ENCODE results near the gene CGB3.
"Not testable (repeated sequence)": the region's sequence is repeated elsewhere in the genome, so short reads cannot be mapped to it uniquely, and the experiment has no call there.

Gene CGB3

GRCh38 chr19:49024233-49024632, at the start of gene CGB3:
TSS of gene CGB3 (minus strand) at chr19:49024333. CDS start at chr19:49023971, 362 bp downstream.
- not testable (repeated sequence) for DNase-seq

DNA sequence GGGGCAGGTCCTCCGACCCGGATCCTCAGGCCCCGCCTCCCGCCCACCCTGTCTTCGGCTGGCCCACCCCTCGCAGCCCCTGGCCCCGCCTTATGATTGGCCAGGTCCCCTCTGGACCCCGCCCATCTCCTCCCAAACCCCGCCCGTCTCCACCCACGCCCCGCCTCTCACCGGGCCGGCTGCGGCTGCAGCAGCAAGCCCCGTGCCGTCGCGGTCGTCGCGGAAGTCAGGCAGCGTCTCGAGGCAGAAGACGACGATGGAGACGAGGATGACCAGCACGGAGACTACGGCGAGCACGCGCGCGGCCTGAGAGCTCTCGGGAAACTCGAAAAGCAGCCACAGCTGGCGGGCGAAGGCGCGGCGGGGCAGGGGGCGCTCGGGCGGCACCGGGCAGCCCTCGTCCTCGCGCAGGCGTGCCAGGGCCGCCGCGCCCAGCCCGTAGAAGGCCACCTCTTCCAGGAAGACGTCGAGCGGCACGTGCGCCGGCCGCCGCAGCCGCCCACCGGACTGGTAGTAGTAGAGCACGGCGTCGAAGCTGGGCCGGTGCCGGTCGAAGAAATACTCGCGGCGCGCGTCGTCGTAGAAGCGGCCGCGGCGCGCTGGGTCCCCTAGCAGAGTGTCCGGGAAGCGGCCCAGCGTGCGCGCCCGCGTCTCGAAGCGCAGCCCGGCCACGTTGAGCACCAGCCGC, 47.9 kb upstream of the CGB3 start:
- DNase-seq: peak in 1 of 2 donors; percentile 42

DNA sequence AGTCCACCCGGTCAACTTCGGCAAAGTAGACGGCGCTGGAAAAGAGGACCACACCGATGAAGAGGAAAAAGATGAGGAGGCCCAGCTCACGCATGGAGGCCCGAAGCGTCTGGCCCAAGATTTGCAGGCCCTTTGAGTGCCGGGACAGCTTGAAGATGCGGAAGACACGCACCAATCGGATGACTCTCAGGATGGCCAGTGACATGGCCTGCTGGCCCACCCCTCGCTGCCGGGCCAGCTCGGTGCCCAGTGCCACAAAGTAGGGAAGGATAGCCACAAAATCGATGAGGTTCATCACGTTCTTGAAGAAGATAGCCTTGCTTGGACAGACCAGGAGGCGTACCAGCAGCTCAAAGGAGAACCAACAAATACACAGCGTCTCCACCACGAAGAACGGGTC, 46.3 kb upstream of the CGB3 start:
- no peak for DNase-seq

DNA sequence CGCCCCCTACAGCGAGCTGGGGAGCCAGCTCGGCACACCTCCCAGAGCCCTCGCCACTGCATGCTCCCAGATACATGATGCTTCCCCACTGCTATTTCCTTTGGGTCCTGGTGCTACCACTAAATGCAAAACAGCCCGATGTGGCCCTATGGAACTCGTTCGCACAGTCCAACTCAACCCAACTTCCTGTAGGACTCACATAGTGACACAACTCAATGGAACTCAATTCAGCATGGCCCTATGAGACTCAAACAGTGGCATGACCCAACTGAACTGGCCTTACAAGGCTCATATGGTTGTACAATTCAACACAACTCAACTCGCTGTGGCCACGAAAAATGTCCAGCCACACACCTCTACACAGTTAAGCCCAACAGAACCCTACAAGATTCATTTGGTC, 44.9 kb upstream of the CGB3 start:
- DNase-seq: no peak

GRCh38 chr19:49067554-49067953, 43.4 kb upstream of the CGB3 start:
- no peak for DNase-seq

DNA sequence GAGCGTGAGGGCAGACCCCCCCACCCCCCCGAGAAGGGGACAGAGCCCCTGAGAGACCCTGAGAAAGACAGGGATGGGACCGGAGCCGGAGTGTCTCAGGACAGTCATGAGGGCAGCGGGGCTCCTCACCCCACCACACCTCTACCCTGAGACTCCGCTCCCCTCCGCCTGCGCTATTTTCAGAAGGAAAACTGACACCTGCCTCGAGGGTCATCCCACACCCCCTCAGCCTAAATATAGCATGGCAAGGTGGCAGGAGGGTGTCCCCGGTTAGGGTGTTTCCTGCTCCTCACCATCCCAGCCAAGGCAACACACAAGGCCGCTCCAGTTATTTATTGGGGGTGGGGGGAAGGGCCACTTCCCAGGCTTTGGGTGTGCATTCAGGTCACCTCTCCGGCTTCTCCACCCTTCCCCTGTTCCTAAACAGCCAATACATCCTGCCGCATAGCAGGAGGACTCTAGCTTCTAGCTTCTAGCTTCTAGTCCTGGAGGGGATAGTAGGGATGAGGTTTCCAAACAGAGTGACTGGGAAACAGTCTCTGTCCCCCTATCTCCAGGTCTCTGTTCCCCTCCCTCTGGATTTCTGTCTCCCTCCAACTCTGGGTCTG, 41.9 kb upstream of the CGB3 start:
- DNase-seq: no peak

- DNase-seq: no peak
These were observed 40.9 kb upstream of the CGB3 start, which contains the start of gene NTF4 for GRCh38 chr19:49064768-49065611. TSS of gene NTF4 (minus strand) at chr19:49064818. CDS start at chr19:49061997, 2,821 bp downstream.

DNA sequence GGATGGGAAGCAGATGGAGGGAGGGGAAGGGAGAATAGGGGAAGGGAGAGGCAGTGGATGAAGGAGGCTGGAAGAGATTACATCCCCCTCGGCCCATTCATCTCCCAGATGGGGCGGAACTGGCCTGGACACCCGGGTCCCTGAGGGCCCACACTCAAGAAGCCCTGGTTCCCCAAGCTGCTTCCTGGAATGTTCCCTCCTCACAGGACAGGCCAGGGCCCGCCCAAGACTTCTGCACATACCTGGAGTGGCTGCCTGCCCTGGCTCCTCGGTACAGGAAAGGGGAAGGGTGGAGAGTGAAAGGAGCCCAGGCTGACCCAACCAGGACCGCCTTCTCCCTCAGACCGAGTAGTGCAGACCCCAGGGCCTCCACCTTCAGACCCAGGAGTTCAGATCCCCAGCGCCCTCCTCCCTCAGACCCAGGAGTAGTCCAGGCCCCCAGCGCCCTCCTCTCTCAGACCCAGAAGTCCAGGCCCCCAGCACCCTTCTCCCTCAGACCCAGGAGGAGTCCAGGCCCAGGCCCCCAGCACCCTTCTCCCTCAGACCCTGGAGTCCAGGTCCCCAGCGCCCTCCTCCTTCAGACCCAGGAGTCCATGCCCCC, 40.0 kb upstream of the CGB3 start:
- DNase-seq: no peak

DNA sequence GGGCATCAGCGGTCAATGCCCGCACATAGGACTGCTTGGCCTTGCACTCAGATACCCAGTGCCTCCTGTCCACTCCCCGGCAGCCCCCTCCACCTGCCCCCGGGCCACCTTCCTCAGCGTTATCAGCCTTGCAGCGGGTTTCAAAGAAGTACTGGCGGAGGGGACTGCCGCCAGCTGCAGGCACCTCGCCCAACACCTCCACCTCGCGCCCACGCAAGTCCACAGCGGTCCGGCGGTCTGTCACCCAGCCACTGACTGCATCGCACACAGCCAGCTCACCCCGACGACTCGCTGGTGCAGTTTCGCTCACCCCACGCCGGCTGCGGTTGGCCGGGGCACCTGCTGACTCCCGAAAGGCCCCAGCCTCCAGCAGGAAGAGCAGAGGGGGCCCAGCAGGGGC, 37.3 kb upstream of the CGB3 start:
- no peak for DNase-seq

- no peak for DNase-seq
These were observed 36.9 kb upstream of the CGB3 start for GRCh38 chr19:49061000-49061399.

DNA sequence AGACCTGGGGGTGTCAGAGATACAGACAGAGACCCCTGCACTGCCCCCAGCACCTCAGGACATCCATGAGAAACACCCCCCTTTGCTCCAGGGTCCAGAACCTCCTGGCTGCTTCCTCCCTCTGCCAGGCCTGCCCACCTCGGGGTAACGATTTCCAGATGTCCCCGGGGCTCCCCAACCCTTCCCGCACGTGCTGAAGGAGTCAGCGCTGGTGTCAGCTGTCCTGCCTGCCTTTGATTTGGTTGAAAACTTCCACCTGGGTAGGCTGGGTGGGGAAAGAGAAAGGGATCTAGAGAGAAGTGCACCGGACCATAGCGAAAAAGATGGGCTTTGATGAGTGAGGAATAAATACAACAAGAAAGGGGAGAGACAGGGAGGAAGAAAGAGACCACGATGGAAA, 34.9 kb upstream of the CGB3 start:
- no peak for DNase-seq

- DNase-seq: peak in 1 of 2 donors; percentile 48
These were observed 34.4 kb upstream of the CGB3 start for GRCh38 chr19:49058562-49058961.

- DNase-seq: peak; percentile 48 to 62
These were observed 33.6 kb upstream of the CGB3 start, which contains the start of gene CGB7 for GRCh38 chr19:49057636-49058234. TSS of gene CGB7 (minus strand) at chr19:49057749. CDS start at chr19:49055375, 2,374 bp downstream.

- not testable (repeated sequence) for DNase-seq
These were observed 32.9 kb upstream of the CGB3 start for GRCh38 chr19:49056902-49057596.

DNA sequence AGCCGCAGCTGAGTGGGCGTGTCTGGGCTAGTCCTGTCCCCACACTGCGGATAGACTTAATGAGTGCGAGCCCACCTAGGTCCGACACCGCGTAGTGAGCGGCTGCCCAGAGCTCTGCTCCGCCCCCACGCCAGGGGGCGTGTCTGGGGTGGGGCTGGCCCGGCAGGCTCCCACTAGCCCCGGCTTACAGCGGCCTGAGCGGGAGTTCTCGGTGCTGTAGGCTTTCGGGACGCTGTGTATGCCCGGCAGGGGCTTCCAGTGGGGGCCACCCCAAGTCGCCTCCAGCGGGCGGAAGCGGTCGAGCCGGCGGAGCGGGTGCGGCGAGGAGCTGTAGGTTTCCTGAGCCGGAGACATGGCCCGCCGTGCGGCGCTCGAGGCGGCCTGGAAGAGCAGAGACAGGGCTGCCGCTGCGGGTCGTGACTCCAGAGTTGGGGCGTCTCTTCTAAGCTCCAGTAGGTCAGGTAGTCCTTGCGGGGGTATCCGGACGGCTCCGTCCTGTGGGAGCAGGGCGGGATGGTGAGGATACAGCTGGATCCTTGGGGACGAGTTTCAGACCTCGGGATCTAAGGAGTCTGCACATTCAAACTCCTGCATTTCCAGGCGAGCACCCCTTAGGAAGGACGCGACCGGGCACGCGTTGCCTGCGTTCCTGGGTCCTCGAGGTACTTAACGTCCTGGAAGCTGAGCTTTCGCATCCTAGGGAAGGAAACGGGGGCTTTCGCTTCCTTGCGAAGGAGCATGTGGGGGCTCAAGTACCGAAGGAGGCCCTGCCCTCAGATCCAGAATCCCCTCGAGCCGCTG, 32.2 kb upstream of the CGB3 start:
- peak; percentile 61 to 64 for DNase-seq

DNA sequence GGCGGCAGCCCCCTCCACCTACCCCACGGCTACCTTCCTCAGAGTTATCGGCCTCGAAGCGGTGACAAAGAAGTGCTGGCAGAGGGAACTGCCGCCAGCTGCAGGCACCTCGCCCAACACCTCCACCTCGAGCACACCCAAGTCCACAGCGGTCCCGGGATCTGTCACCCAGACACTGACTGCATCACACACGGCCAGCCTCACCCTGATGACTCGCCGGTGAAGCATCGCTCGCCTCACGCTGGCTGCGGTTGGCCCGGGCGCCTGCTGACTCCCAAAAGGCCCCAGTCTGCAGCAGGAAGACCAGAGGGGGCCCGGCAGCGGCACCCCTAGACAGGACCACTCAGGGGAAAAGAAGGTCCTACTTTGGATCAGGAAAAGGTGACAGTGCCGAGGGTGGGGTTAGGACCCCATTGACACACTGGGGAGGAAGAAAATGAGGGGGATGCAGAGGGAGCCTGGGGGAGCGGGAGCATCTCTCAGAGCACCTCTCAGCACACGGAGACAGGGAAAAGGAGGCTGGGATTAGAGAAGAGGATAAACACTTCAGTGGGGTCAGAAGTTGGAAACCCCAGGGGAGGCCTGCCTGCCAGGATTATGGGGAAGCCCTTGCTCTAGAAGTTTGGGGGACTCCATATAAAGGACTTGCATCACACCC, 26.4 kb upstream of the CGB3 start:
- not testable (repeated sequence) for DNase-seq

GRCh38 chr19:49049834-49050233, 25.7 kb upstream of the CGB3 start:
- not testable (repeated sequence) for DNase-seq

GRCh38 chr19:49049011-49049410, 24.9 kb upstream of the CGB3 start, which contains the start of gene CGB8:
TSS of gene CGB8 (minus strand) at chr19:49049111. CDS start at chr19:49048739, 372 bp downstream.
- DNase-seq: not testable (repeated sequence)

- DNase-seq: not testable (repeated sequence)
These were observed 19.4 kb upstream of the CGB3 start, which contains the start of gene CGB5 for GRCh38 chr19:49043548-49043947. TSS of gene CGB5 (plus strand) at chr19:49043848. CDS start at chr19:49044210, 362 bp downstream.

GRCh38 chr19:49042666-49043065, 18.5 kb upstream of the CGB3 start:
- not testable (repeated sequence) for DNase-seq

All from stimulated activated CD4-positive, alpha-beta T cell treated with anti-CD3 and anti-CD28 coated beads, Interleukin-2, amount 100 ng/mL, for 24 hours (primary cell).